HAP-1 (cell line): ENCODE results near the gene TRIP13.
A peak's percentile ranks its signal among the peaks of the same experiment; 100 is the strongest.
"Not testable (repeated sequence)": the region's sequence is repeated elsewhere in the genome, so short reads cannot be mapped to it uniquely, and the experiment has no call there.

ENCODE experiments used
- DNase-seq, 2 experiments: peaks; one replicate each; pipeline ENCODE4 v3.0.0-alpha.2; 2016 to 2020; ENCODE audit warnings: low spot score in 2 of 2
- H3K27me3 ChIP-seq: fragments of 250-450 bp; sonication (Bioruptor Pico); 2 replicates; pipeline ENCODE4 v1.5.1; 2020; ENCODE audit warnings: low read depth, mild to moderate bottlenecking, moderate library complexity
- H3K36me3 ChIP-seq: fragments of 250-450 bp; sonication (Bioruptor Pico); replicated peaks from 2 replicates; pipeline ENCODE4 v1.5.1; 2020; ENCODE audit warnings: mild to moderate bottlenecking
- H3K4me1 ChIP-seq: fragments of 250-450 bp; sonication (Bioruptor Pico); 2 replicates; pipeline ENCODE4 v1.5.1; 2020; ENCODE audit warnings: mild to moderate bottlenecking
- H3K4me3 ChIP-seq: fragments of 250-450 bp; sonication (Bioruptor Pico); 2 replicates; pipeline ENCODE4 v1.5.1; 2020; ENCODE audit warnings: mild to moderate bottlenecking, moderate library complexity
- H3K9me3 ChIP-seq: fragments of 250-450 bp; sonication (Bioruptor Pico); 2 replicates; pipeline ENCODE4 v1.5.1; 2020; ENCODE audit warnings: mild to moderate bottlenecking, moderate library complexity
- in situ Hi-C: fragments of 300-500 bp; cut with MboI; formaldehyde crosslinking; loops from 3 replicates; pipeline ENCODE4 v1.14.3; 2020; ENCODE audit warnings: low sequenced_read_pairs, inconsistent platforms, mixed read lengths

TRIP13 gene, protein sequence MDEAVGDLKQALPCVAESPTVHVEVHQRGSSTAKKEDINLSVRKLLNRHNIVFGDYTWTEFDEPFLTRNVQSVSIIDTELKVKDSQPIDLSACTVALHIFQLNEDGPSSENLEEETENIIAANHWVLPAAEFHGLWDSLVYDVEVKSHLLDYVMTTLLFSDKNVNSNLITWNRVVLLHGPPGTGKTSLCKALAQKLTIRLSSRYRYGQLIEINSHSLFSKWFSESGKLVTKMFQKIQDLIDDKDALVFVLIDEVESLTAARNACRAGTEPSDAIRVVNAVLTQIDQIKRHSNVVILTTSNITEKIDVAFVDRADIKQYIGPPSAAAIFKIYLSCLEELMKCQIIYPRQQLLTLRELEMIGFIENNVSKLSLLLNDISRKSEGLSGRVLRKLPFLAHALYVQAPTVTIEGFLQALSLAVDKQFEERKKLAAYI

DNA sequence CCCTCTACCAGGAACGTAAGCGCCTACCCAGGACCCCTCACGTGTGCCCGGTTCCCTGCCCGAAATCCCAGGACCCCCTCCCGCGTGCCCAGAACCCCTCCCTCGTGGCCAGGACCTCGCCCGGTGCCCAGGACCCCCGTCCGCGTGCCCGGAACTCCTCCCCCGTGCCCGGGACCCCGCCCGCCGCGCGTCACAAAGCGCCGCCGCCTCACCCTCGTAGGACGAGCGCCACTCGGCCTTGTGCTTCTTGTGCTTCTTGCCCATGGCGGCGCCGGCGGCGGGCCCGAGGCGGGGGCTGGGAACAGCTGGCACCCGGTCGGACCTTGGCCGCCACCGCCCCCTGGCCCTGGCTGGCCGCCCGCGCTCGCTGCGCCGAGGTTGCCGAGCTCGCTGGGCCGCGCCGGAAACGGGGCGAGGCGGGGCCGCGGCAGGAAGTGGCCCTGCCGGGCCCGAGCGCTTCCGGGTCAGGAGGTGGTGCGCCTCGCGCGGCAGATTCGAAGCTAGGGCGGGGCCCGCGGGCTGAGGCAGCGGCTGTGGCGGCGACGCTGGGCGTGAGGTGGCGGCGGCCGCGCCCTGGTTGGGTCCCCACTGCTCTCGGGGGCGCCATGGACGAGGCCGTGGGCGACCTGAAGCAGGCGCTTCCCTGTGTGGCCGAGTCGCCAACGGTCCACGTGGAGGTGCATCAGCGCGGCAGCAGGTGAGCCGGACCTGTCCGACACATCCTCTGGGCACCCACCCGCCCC, at the start of gene TRIP13, which contains the start of gene BRD9:
Gene TRIP13 (plus strand): TSS at position 491 of the 743 bp plus-strand sequence. CDS start 115 bp downstream, at position 606.
Gene BRD9 (minus strand): TSS at position 408 of the 743 bp plus-strand sequence. CDS start 144 bp downstream, at position 264.
- Histone ChIP-seq H3K4me1 (peaks cover 7% of the 10 kb centered on the region), H3K36me3 (peaks cover 74% of the 10 kb centered on the region), H3K4me3 (peak within 1 kb of the TSS; percentile 80), H3K27me3 (no peaks in the 10 kb centered on the region), H3K9me3 (no peaks in the 10 kb centered on the region)
- DNase-seq: peak; percentile 74 to 89
- in situ Hi-C loops: loop anchor here (10.0 kb wide), 1 partner anchor 218 kb away; no protein-coding TSS in a partner anchor

- DNase-seq, H3K4me1 ChIP-seq, H3K36me3 ChIP-seq, H3K9me3 ChIP-seq, H3K27me3 ChIP-seq, H3K4me3 ChIP-seq: not testable (repeated sequence)
- in situ Hi-C loops: loop anchor here (5.0 kb wide), 1 partner anchor 101 kb away; no protein-coding TSS in a partner anchor
Observed at GRCh38 chr5:843371-843770, 49.3 kb upstream of the TRIP13 start.

GRCh38 chr5:843926-844325, 48.8 kb upstream of the TRIP13 start:
- in situ Hi-C loops: loop anchor here (5.0 kb wide), 1 partner anchor 102 kb away; no protein-coding TSS in a partner anchor
- DNase-seq, H3K9me3 ChIP-seq, H3K27me3 ChIP-seq, H3K4me1 ChIP-seq, H3K36me3 ChIP-seq, H3K4me3 ChIP-seq: not testable (repeated sequence)

DNA sequence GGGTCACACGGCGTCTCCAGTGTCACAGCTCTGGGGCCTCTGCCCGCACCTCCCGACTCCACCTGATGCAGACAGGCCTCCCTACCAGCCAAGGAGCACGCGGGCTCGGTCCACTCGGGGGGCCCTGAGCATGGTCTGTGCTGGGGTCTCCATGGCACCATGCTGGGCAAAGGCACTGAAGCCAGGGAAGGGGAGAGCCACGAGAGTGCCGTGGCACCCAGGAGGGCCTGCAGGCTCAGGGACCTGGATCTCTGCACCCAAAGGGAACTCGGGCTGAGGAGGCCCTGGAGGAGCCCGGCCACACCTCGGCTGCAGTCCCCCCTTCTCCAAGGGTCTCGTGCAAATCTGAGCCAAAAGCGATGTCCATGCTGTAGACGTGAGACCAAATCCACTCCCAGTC, 48.3 kb upstream of the TRIP13 start:
- H3K9me3 ChIP-seq, H3K4me3 ChIP-seq, H3K4me1 ChIP-seq, H3K27me3 ChIP-seq, H3K36me3 ChIP-seq, DNase-seq: not testable (repeated sequence)
- in situ Hi-C loops: loop anchor here (5.0 kb wide), 1 partner anchor 102 kb away; no protein-coding TSS in a partner anchor

GRCh38 chr5:845031-845675, 47.5 kb upstream of the TRIP13 start:
- DNase-seq, H3K36me3 ChIP-seq, in situ Hi-C loops, H3K9me3 ChIP-seq, H3K4me1 ChIP-seq, H3K27me3 ChIP-seq, H3K4me3 ChIP-seq: not testable (repeated sequence)

- H3K9me3 ChIP-seq, H3K4me1 ChIP-seq, H3K4me3 ChIP-seq, H3K36me3 ChIP-seq, DNase-seq, H3K27me3 ChIP-seq, in situ Hi-C loops: not testable (repeated sequence)
Observed at GRCh38 chr5:845676-846601, 46.7 kb upstream of the TRIP13 start.

- DNase-seq, H3K4me3 ChIP-seq, H3K27me3 ChIP-seq, H3K36me3 ChIP-seq, H3K4me1 ChIP-seq, in situ Hi-C loops, H3K9me3 ChIP-seq: not testable (repeated sequence)
Observed at GRCh38 chr5:846602-847091, 46.0 kb upstream of the TRIP13 start.

DNA sequence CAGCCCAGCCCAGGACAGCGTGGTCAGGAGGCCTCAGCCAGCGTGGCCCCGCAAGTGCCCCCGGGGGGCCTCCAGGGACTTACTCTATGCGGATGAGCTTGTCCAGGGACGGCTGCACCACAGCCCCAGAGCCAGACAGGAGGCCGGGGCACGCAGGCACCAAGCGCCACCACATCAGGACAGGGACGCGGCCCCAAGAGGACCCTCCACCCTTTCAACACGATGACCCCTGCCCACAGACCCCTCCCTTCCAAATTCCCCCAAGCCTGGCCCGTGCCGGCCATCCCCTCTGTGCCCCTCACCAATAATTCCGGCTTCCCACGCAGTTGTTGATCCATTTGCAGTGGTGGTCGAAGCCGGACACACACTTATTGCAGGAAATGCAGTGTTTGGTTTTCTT, 45.5 kb upstream of the TRIP13 start:
- H3K27me3 ChIP-seq, H3K9me3 ChIP-seq, H3K36me3 ChIP-seq, in situ Hi-C loops, H3K4me3 ChIP-seq, H3K4me1 ChIP-seq: not testable (repeated sequence)
- peak in 1 of 2 experiments; percentile 4 for DNase-seq

DNA sequence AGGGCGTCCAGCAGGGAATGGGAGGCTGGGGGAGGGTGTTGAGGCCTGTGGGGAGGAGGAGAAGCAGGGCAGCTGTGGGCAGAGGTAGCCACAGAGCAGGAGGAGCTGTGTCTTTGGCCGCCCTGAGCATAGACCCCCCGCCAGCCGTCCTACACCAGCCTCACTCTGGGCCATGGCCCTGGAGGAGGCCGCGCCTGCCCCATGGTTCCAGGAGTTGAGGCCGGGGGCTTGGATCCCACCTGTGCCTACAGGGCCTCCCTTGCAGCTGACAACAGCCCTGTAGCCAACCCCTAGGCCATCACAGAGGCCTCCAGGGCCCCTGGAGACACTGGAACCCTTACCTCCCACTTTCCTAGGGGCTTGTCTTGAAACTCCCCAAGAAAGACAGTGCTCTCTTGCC, 44.9 kb upstream of the TRIP13 start:
- H3K4me3 ChIP-seq, H3K9me3 ChIP-seq, H3K4me1 ChIP-seq, in situ Hi-C loops, H3K27me3 ChIP-seq, H3K36me3 ChIP-seq: not testable (repeated sequence)
- DNase-seq: peak in 1 of 2 experiments; percentile 6

GRCh38 chr5:848671-849111, 44.0 kb upstream of the TRIP13 start:
- Histone ChIP-seq H3K9me3 (no peaks in the 10 kb centered on the region), H3K36me3 (no peaks in the 10 kb centered on the region), H3K27me3 (no peaks in the 10 kb centered on the region), H3K4me1 (no peaks in the 10 kb centered on the region), H3K4me3 (no peak overlapping the region)
- peak in 1 of 2 experiments; percentile 7 for DNase-seq
- in situ Hi-C loops: no loop called here

DNA sequence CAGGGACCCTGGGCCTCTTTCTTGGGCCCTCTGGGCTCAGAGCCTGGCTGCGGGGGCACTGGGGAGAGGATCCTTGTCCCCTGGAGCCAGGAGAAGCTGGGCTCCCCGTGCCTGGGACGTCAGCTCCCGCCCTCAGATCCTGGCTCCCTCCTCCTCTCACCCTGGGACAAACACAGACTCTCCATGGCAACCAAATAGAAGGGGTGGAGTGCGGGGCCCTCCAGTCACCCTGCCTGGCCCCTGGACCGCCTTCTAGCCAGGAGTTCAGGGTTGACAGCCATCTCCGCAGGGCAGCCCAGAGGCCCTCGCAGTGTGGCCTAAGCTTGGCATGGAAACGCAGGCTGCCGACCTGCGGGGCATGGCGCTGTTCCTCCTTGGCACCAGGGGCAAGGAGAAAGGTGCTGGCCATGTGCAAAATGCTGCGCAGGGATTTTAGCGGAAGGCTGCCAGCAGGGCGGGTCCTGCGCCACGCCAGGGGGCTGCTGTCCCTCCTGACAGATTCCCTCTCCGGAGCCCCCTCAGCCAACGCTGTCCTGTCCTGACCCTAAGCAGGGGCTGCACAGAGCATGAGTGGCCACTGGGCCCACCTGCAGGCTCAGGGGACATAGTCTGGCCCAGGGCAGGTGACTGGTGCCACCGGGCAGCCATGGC, 42.9 kb upstream of the TRIP13 start:
- in situ Hi-C loops: no loop called here
- no peak for DNase-seq
- H3K4me3 ChIP-seq: no peak overlapping the region
- no peaks in the 10 kb centered on the region for H3K27me3 ChIP-seq
- no peaks in the 10 kb centered on the region for H3K9me3 ChIP-seq
- no peaks in the 10 kb centered on the region for H3K36me3 ChIP-seq
- no peaks in the 10 kb centered on the region for H3K4me1 ChIP-seq

- no peaks in the 10 kb centered on the region for H3K27me3 ChIP-seq
- in situ Hi-C loops: no loop called here
Observed at GRCh38 chr5:850511-851006, 42.1 kb upstream of the TRIP13 start, which contains the start of gene ZDHHC11. ZDHHC11 (minus strand) TSS chr5:850986; CDS start chr5:850602, 384 bp downstream.

More at GRCh38 chr5:850511-851006, 42.1 kb upstream of the TRIP13 start, which contains the start of gene ZDHHC11:
- Histone ChIP-seq H3K4me1 (no peaks in the 10 kb centered on the region), H3K9me3 (no peaks in the 10 kb centered on the region), H3K36me3 (no peaks in the 10 kb centered on the region), H3K4me3 (no peak within 1 kb of the TSS)
- DNase-seq: peak in 1 of 2 experiments; percentile 67
